Osteocyte (in vitro differentiated cells): ENCODE data around the gene DLX4. TPM values are rescaled to one million over a fixed set of nuclear protein-coding genes. Genes with fewer than 3 reads are reported as not detected.

Experiments
- DNase-seq: peaks from one replicate; pipeline ENCODE4 v3.0.0; 2021; ENCODE audit warnings: mixed read lengths; ENCODE audit not compliant: unreplicated experiment; ENCODE audit errors: extremely low spot score
- H3K27ac Mint-ChIP-seq: one replicate; pipeline ENCODE4 v1.8.0; 2021; ENCODE audit warnings: mild to moderate bottlenecking, mixed read lengths; ENCODE audit not compliant: unreplicated experiment
- H3K27me3 Mint-ChIP-seq: one replicate; pipeline ENCODE4 v1.8.0; 2021; ENCODE audit warnings: mixed read lengths; ENCODE audit not compliant: unreplicated experiment
- H3K36me3 Mint-ChIP-seq: one replicate; pipeline ENCODE4 v1.8.0; 2021; ENCODE audit warnings: mixed read lengths; ENCODE audit not compliant: unreplicated experiment
- H3K4me1 Mint-ChIP-seq: one replicate; pipeline ENCODE4 v1.8.0; 2021; ENCODE audit warnings: mixed read lengths; ENCODE audit not compliant: unreplicated experiment
- H3K4me3 Mint-ChIP-seq: one replicate; pipeline ENCODE4 v1.8.0; 2021; ENCODE audit warnings: mild to moderate bottlenecking, moderate library complexity, mixed read lengths; ENCODE audit not compliant: unreplicated experiment
- H3K9me3 Mint-ChIP-seq: one replicate; pipeline ENCODE4 v1.8.0; 2021; ENCODE audit warnings: mixed read lengths; ENCODE audit not compliant: unreplicated experiment
- CTCF ChIP-seq: fragments of 200-600 bp; sonication (generic); IDR thresholded peaks from 2 replicates; pipeline ENCODE4 v1.5.0; 2021; ENCODE audit warnings: antibody characterized with exemption, mild to moderate bottlenecking, moderate library complexity
- total RNA-seq: library from RNA; stranded (reverse); gene quantifications from 2 replicates; pipeline ENCODE4 v1.2.1, GENCODE V29; 2021

Gene DLX4
- total RNA-seq, 1 donor from 2014 or later: not detected

DNA sequence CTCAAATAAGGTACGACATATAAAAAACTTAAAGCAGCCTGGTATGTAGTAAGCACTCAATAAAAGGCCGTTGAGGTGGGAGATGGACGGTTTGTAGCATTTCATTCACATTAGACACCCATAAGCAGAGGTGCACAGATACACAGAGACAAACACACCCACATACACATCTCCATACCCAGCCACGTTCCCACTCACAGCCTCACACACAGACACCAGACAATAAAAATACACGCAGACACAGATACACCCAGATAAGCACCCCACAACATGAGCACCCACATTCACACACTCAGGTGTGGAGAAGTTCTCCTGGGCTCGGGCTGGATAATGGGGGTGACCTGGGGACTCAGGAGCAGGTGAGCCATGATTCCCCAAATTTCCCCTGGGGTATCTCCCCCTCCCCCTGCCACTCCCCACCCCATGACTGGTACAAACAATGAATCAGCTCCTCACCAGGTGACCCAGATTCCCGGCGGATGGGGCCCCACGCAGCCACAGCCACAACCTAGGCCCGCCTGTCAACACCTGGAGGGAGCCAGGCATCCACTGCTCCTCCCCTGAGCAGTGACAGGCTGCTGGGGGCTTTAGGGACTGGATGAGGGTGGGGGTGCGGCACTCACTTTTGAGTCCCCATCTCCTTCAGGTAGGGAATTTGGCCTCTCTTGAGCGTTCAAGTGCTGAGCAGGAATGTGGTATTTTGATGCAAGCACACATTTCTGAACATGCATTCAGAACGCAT, 23.4 kb downstream of the DLX4 start:
- Mint-ChIP-seq H3K27me3 (peaks cover 76% of the 10 kb centered on the region), H3K27ac (no peak overlapping the region), H3K4me3 (no peak overlapping the region)

GRCh38 chr17:49992933-49993422, 24.0 kb downstream of the DLX4 start:
- no peak for DNase-seq
- peaks cover 74% of the 10 kb centered on the region for H3K27me3 Mint-ChIP-seq
- H3K27ac Mint-ChIP-seq: no peak overlapping the region
- H3K9me3 Mint-ChIP-seq: no peaks in the 10 kb centered on the region
- no peak for TF ChIP-seq CTCF
- H3K4me1 Mint-ChIP-seq: peaks cover 27% of the 10 kb centered on the region
- no peak overlapping the region for H3K4me3 Mint-ChIP-seq
- no peaks in the 10 kb centered on the region for H3K36me3 Mint-ChIP-seq

More for the DNA sequence above, 23.4 kb downstream of the DLX4 start:
- H3K9me3 Mint-ChIP-seq: no peaks in the 10 kb centered on the region
- no peak for TF ChIP-seq CTCF
- H3K36me3 Mint-ChIP-seq: no peaks in the 10 kb centered on the region
- no peak for DNase-seq
- peaks cover 27% of the 10 kb centered on the region for H3K4me1 Mint-ChIP-seq

- Mint-ChIP-seq H3K36me3 (no peaks in the 10 kb centered on the region), H3K27ac (peak overlapping the region; percentile 27), H3K4me1 (peaks cover 29% of the 10 kb centered on the region), H3K4me3 (peak overlapping the region; percentile 66), H3K27me3 (peaks cover 70% of the 10 kb centered on the region), H3K9me3 (no peaks in the 10 kb centered on the region)
- DNase-seq: no peak
- TF ChIP-seq CTCF: no peak
Observed at GRCh38 chr17:49993423-49994060, 24.6 kb downstream of the DLX4 start.

GRCh38 chr17:49994085-49995054, 25.4 kb downstream of the DLX4 start:
- Mint-ChIP-seq H3K36me3 (no peaks in the 10 kb centered on the region), H3K4me1 (peaks cover 29% of the 10 kb centered on the region), H3K9me3 (no peaks in the 10 kb centered on the region), H3K4me3 (peak overlapping the region; percentile 66), H3K27ac (peak overlapping the region; percentile 27), H3K27me3 (peaks cover 65% of the 10 kb centered on the region)
- no peak for TF ChIP-seq CTCF
- no peak for DNase-seq
